Neural progenitor cell (in vitro differentiated cells): Measurements from ENCODE around the gene VDAC2. TPM values are rescaled to one million over a fixed set of nuclear protein-coding genes. Genes with fewer than 3 reads are reported as not detected.

Experiments
- DNase-seq: peaks from one replicate; pipeline ENCODE4 v3.0.0-alpha.2; 2016; ENCODE audit warnings: low spot score
- H2AFZ ChIP-seq: fragments of 200-600 bp; sonication (generic); replicated peaks from 2 replicates; pipeline ENCODE4 v1.6.1; 2016; ENCODE audit warnings: antibody characterized with exemption
- H3F3A ChIP-seq: fragments of 200-600 bp; sonication (generic); 2 replicates; pipeline ENCODE4 v1.6.1; 2016; ENCODE audit warnings: antibody characterized with exemption, low read depth
- H3K27ac ChIP-seq: fragments of 200-600 bp; sonication (generic); 2 replicates; pipeline ENCODE4 v1.5.1; 2016; ENCODE audit warnings: mild to moderate bottlenecking
- H3K27me3 ChIP-seq: fragments of 200-600 bp; sonication (generic); 2 replicates; pipeline ENCODE4 v1.6.1; 2016; ENCODE audit warnings: mild to moderate bottlenecking, moderate library complexity
- H3K36me3 ChIP-seq: fragments of 200-600 bp; sonication (generic); 2 replicates; pipeline ENCODE4 v1.5.1; 2016
- H3K4me1 ChIP-seq: fragments of 200-600 bp; sonication (generic); 2 replicates; pipeline ENCODE4 v1.6.1; 2016; ENCODE audit warnings: mixed run types
- H3K4me2 ChIP-seq: fragments of 200-600 bp; sonication (generic); 2 replicates; pipeline ENCODE4 v1.6.1; 2016
- H3K4me3 ChIP-seq: fragments of 200-600 bp; sonication (generic); 2 replicates; pipeline ENCODE4 v1.5.1; 2016
- H3K79me2 ChIP-seq: fragments of 200-600 bp; sonication (generic); 2 replicates; pipeline ENCODE4 v1.6.1; 2016; ENCODE audit warnings: low read depth
- H3K9ac ChIP-seq: fragments of 200-600 bp; sonication (generic); 2 replicates; pipeline ENCODE4 v1.6.1; 2016
- H3K9me3 ChIP-seq: fragments of 200-600 bp; sonication (generic); 2 replicates; pipeline ENCODE4 v1.5.1; 2016; ENCODE audit warnings: low read depth
- H4K20me1 ChIP-seq: fragments of 200-600 bp; sonication (generic); 2 replicates; pipeline ENCODE4 v1.6.1; 2016; ENCODE audit warnings: low read depth
- H3K27ac Mint-ChIP-seq: 3 replicates; pipeline ENCODE4 v1.8.0; 2021; ENCODE audit warnings: mixed read lengths
- H3K27me3 Mint-ChIP-seq: 2 replicates; pipeline ENCODE4 v1.8.0; 2022; ENCODE audit warnings: low read depth, mild to moderate bottlenecking, inconsistent platforms, moderate library complexity, mixed read lengths; ENCODE audit not compliant: insufficient read depth
- H3K36me3 Mint-ChIP-seq: 3 replicates; pipeline ENCODE4 v1.8.0; 2021; ENCODE audit warnings: mixed read lengths
- H3K4me1 Mint-ChIP-seq: 3 replicates; pipeline ENCODE4 v1.8.0; 2021; ENCODE audit warnings: mixed read lengths
- H3K4me3 Mint-ChIP-seq: 3 replicates; pipeline ENCODE4 v1.8.0; 2021; ENCODE audit warnings: mild to moderate bottlenecking, moderate library complexity, mixed read lengths
- H3K9me3 Mint-ChIP-seq: 3 replicates; pipeline ENCODE4 v1.8.0; 2020; ENCODE audit warnings: mixed read lengths
- EZH2 ChIP-seq: fragments of 200-600 bp; sonication (generic); IDR thresholded peaks from 2 replicates; pipeline ENCODE4 v1.6.1; 2017; ENCODE audit warnings: antibody characterized with exemption, mild to moderate bottlenecking, moderate library complexity
- EZH2phosphoT487 ChIP-seq: fragments of 200-600 bp; sonication (generic); IDR thresholded peaks from 2 replicates; pipeline ENCODE4 v1.6.1; 2017; ENCODE audit warnings: antibody characterized with exemption
- total RNA-seq: library from RNA; depleted of rRNA; stranded (reverse); fragments of >200 nt; gene quantifications from 2 replicates; pipeline ENCODE4 v1.2.3, GENCODE V29; 2015; ENCODE audit warnings: low replicate concordance
- TF ChIP-seq, protein P1 (sequence below): fragments of 200-600 bp; sonication (generic); IDR thresholded peaks from 2 replicates; pipeline ENCODE4 v1.5.1; 2017; ENCODE audit warnings: antibody characterized with exemption, mild to moderate bottlenecking

Gene VDAC2
- total RNA-seq, 1 donor from 2014 or later: 341 TPM

DNA sequence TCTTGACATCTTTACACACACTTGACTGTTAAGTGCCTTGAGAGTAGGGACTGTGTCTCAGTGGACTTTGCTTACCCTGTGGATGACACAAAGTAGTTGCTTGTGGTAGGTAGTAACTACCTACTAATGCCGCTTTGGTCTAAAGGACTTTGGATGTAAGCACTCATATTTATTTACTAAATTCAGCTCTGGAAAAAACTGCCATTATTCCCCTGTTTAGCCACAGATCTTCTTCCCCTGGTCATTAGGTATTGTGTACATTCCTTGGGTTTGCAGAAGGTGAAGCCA lies 2.8 kb upstream of the VDAC2 start:
- Histone ChIP-seq H3K4me3 (no peak overlapping the region), H3K27me3 (no peaks in the 10 kb centered on the region), H3K79me2 (peaks cover 23% of the 10 kb centered on the region), H4K20me1 (peaks cover 19% of the 10 kb centered on the region), H3F3A (peaks cover 9% of the 10 kb centered on the region), H3K9me3 (no peaks in the 10 kb centered on the region), H3K4me1 (peaks cover 18% of the 10 kb centered on the region), H2AFZ (no peak overlapping the region), H3K27ac (no peak overlapping the region), H3K36me3 (peaks cover 3% of the 10 kb centered on the region), H3K4me2 (no peak overlapping the region), H3K9ac (no peak overlapping the region)
- Mint-ChIP-seq H3K27me3 (peaks cover 4% of the 10 kb centered on the region), H3K4me1 (peaks cover 27% of the 10 kb centered on the region), H3K4me3 (peak overlapping the region; percentile 12), H3K36me3 (peaks cover 10% of the 10 kb centered on the region), H3K9me3 (no peaks in the 10 kb centered on the region), H3K27ac (no peak overlapping the region)
- TF ChIP-seq EZH2 (no peak), EZH2phosphoT487 (no peak)
- TF ChIP-seq, protein P1, sequence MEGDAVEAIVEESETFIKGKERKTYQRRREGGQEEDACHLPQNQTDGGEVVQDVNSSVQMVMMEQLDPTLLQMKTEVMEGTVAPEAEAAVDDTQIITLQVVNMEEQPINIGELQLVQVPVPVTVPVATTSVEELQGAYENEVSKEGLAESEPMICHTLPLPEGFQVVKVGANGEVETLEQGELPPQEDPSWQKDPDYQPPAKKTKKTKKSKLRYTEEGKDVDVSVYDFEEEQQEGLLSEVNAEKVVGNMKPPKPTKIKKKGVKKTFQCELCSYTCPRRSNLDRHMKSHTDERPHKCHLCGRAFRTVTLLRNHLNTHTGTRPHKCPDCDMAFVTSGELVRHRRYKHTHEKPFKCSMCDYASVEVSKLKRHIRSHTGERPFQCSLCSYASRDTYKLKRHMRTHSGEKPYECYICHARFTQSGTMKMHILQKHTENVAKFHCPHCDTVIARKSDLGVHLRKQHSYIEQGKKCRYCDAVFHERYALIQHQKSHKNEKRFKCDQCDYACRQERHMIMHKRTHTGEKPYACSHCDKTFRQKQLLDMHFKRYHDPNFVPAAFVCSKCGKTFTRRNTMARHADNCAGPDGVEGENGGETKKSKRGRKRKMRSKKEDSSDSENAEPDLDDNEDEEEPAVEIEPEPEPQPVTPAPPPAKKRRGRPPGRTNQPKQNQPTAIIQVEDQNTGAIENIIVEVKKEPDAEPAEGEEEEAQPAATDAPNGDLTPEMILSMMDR: no peak
- DNase-seq: no peak

DNA sequence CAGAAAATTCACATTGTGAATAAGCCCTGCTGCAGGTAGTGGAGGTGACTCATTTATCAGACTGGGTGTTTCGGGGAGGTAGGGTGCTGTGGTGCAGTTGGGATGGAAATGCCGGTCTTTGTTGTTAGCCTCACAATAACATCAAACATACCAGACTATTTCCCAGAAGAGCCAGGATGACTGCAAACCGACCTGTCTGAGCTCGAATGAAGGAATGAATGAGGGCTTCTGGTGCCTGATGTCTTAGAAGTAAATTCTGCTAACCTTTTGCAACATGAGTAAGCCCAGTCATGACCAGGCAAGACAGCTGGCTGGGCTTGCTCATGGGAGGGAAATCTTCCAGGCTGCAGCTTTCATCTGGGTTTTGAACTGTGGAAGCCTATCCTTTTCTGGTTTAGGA lies 2.4 kb upstream of the VDAC2 start:
- H3K4me3 Mint-ChIP-seq: peak overlapping the region; percentile 42

DNA sequence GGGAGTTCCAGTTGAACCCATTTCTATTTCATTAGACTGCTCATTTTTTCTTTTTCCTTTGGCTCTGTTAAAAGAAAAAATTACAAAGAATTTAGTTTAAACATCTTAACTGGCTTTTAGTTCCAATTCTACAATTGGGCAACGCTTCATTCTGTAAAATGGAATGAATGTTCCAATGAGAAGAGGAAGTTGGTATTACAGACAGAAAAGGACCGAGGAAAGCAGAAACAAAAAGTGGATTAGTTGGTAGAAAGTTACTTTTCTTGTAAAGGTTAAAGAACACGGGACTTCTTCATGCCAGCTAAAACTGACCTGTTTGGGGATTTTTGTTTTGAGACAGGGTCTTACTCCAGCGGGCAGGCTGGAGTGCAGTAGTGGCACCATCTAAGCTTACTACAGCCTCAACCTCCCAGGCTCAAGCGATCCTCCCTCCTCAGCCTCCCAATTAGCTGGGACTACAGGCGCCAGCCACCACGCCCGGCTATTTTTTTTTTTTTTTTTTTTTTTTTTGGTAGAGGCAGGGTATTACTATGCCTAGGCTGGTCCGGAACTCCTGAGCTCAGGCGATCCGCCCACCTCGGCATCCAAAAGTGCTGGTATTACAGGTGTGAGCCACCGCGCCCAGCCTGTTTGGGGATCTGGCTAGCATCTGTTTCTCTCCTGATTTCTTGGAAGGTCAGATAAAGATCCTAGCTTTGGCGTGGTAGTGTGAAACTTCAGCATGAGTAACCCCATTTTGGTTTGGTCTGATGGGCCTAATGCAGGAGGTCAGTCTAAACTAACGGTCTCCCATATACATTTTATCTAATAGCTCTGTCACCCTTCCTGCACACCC lies 1.3 kb upstream of the VDAC2 start:
- Histone ChIP-seq H4K20me1 (peaks cover 19% of the 10 kb centered on the region), H3K9me3 (no peaks in the 10 kb centered on the region), H2AFZ (no peak overlapping the region), H3K36me3 (peaks cover 12% of the 10 kb centered on the region), H3F3A (peaks cover 9% of the 10 kb centered on the region), H3K27ac (no peak overlapping the region), H3K4me2 (peak overlapping the region; percentile 93), H3K27me3 (no peaks in the 10 kb centered on the region), H3K79me2 (peaks cover 38% of the 10 kb centered on the region), H3K4me1 (peaks cover 18% of the 10 kb centered on the region), H3K4me3 (peak overlapping the region; percentile 90), H3K9ac (no peak overlapping the region)
- Mint-ChIP-seq H3K36me3 (peaks cover 15% of the 10 kb centered on the region), H3K9me3 (no peaks in the 10 kb centered on the region), H3K27me3 (peaks cover 2% of the 10 kb centered on the region), H3K27ac (peak overlapping the region; percentile 97), H3K4me1 (peaks cover 28% of the 10 kb centered on the region), H3K4me3 (peak overlapping the region; percentile 95)
- TF ChIP-seq EZH2phosphoT487: no peak
- no peak for DNase-seq

More for the DNA sequence above, 2.4 kb upstream of the VDAC2 start:
- Histone ChIP-seq H3K36me3 (peaks cover 6% of the 10 kb centered on the region), H3K4me2 (no peak overlapping the region), H3K9me3 (no peaks in the 10 kb centered on the region), H3K79me2 (peaks cover 27% of the 10 kb centered on the region), H4K20me1 (peaks cover 19% of the 10 kb centered on the region), H3K4me1 (peaks cover 18% of the 10 kb centered on the region), H3K27me3 (no peaks in the 10 kb centered on the region), H3K9ac (no peak overlapping the region), H2AFZ (no peak overlapping the region), H3K27ac (no peak overlapping the region), H3F3A (peaks cover 9% of the 10 kb centered on the region), H3K4me3 (no peak overlapping the region)
- Mint-ChIP-seq H3K27me3 (peaks cover 2% of the 10 kb centered on the region), H3K27ac (no peak overlapping the region), H3K9me3 (no peaks in the 10 kb centered on the region), H3K36me3 (peaks cover 11% of the 10 kb centered on the region), H3K4me1 (peaks cover 28% of the 10 kb centered on the region)
- TF ChIP-seq, protein P1: no peak
- TF ChIP-seq EZH2 (no peak), EZH2phosphoT487 (no peak)
- no peak for DNase-seq

DNA sequence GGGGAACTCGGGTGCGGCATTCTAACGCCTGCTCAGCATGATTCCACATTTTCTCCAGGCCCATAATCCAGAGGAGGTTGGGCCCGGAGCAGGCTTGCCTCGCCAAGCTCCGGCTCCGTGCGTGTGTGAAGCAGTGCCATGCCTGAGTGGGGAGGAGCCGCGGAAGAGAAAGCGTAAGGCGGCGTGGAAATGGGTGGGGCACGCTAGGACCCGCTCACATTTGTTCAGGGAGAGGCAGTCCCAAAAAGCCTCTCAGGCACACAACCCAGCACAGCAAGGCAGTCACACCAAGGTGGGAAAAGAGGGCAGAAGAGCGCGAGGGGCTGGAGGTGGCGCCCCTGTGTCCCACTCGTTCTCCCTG lies 695 bp upstream of the VDAC2 start:
- Histone ChIP-seq H3K27me3 (no peaks in the 10 kb centered on the region), H2AFZ (peak overlapping the region; percentile 18), H3K79me2 (peaks cover 44% of the 10 kb centered on the region), H3K4me1 (peaks cover 18% of the 10 kb centered on the region), H4K20me1 (peaks cover 23% of the 10 kb centered on the region), H3K9ac (no peak overlapping the region), H3K27ac (no peak overlapping the region), H3K36me3 (peaks cover 12% of the 10 kb centered on the region), H3K4me2 (peak overlapping the region; percentile 93), H3K4me3 (peak overlapping the region; percentile 90), H3K9me3 (no peaks in the 10 kb centered on the region), H3F3A (peaks cover 9% of the 10 kb centered on the region)
- Mint-ChIP-seq H3K27ac (peak overlapping the region; percentile 97), H3K4me3 (peak overlapping the region; percentile 95), H3K27me3 (peaks cover 2% of the 10 kb centered on the region), H3K9me3 (no peaks in the 10 kb centered on the region), H3K36me3 (peaks cover 19% of the 10 kb centered on the region), H3K4me1 (peaks cover 28% of the 10 kb centered on the region)
- DNase-seq: no peak
- TF ChIP-seq EZH2phosphoT487: no peak
